Retina (tissue), 1 donor: ENCODE measurements around the gene FGD2.
"Not testable (repeated sequence)": the region's sequence is repeated elsewhere in the genome, so short reads cannot be mapped to it uniquely, and the experiment has no call there.

Source experiments
- DNase-seq: peaks from one replicate; pipeline ENCODE4 v3.0.0-alpha.2; 2016

The FGD2 gene

GRCh38 chr6:36971921-36972673, 33.4 kb upstream of the FGD2 start:
- DNase-seq = no peak

DNA sequence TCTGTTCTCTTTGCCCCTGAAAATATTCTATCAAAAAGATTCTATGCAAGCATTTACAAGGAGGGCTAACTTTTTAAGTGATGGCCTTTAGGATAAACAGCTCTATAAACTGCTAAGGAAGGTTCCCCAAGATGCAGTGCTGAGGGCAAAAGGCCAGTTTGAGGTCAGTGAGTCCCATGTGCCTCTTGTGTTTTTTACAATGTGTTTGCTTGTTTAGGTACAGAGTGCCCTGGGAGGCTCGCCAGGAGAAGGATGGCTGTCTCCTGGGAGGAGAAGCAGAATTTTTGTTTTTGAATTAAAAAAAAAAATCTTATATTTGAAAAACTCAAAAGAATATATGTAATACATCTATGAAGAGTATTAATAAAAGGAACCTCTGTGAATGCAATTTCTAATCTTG, 32.3 kb upstream of the FGD2 start:
- no peak for DNase-seq

DNA sequence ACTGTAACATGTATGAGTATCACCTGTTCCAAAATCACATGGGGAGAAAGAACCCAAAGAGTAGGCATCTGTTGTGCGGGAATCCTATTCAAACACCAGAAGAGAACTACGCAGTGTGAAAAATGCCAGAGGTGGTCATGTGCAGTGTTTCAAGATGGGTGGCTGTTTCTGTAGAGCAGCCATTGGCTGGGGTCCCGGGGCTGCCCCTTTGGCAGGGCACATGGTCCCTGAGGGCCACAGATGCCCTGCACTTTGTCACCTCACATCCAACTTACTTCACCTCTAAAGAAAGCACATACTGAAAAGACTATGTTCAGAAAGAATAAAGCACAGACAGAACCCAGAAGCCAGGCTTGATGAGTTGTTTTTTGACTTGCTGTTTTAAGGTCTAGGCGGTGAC, 31.8 kb upstream of the FGD2 start:
- DNase-seq = no peak

- no peak for DNase-seq
Measured at GRCh38 chr6:36975231-36976006, 30.0 kb upstream of the FGD2 start.

DNA sequence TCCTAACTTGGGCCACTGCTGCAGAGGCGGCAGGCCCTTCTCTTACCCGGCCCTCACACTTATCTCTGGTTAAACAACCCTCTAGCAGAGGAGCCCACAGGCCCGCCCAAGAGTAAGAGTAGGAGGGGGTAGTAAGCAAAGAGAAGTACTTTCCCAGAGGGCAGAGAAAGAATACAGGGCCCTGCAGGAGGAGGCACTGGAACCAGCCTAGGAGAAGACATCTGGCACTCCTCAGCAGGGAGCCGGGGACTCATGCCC, 29.5 kb upstream of the FGD2 start:
- no peak for DNase-seq

DNA sequence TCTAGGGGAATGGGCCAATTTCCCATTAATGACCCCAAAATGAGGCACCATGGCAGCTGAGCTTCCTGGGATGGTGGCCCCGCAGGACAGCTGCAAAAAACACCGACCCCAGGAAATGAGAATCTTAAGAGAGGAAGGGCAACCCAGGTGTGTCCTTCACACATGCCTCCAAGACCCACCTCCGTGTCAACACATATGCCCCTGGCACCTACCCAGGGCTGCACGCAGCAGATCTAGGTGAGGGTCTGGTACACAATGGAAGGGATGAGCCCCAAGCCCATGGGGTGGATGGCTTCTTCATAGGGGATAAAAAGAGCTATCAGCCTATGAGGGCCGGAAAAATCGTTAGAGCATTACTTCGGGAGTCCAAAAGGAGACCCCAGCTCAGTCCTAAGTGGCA, 28.9 kb upstream of the FGD2 start:
- no peak for DNase-seq

DNA sequence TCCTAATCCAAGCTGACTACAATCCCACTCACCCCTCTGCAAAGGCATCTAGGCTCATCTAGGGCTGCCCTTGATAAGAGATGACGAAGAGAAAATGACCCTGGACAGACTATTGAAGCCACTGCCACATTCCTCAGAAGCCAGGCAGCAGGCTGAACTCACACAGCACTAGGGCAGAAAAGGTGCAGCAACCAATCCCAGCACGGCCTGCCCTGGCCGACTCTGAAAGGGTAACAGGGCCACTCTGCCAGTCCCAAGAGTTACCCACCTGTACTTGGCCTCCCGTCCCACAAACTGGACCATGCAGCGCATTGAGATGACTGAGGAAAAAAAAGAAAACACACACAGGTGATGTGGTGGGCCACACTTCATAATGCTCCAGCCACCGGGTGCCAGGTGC, 28.5 kb upstream of the FGD2 start:
- no peak for DNase-seq

GRCh38 chr6:36977470-36977941, 27.9 kb upstream of the FGD2 start:
- no peak for DNase-seq

DNA sequence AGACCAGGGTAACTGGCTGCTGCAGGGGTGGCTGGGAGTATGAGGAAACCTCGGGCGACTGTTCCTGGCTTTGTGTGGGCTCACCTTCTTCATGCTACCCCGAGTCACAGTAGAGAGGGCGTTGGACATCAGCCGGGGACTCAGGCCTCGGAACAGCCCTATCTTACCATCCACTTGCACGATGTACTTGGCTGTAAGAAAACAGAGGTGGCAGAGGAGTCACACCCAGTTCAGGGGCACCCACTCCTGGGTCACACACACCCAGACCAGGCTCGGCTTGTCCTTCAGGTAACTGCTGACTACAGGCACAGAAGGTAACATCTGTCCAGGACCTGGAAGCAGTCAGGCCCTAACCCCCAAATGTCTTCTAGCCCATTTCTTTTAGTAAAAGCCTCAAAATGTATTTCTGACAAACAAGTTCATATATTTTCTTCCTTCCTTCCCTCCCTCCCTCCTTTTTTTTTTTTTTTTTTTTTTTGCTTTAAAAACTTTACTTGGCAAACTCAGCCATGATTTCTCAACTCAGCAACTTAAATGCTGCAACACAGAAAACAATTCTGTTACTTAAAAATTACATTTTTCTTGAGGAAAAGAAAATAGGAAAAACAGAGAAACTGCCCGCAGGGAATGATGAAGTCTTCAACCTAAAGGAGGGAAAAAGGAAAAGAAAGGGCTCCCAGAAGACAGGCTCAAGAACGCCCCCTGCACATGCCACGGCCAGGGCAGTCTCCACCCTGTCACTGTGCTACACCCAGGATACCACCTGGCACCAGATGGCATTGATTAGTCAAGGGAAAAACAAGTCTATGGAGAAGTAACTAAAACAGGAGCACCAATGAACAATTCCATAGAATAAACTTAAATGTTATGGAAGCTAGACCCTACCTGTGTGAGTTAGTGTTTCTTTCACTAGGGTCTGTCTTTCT, 26.8 kb upstream of the FGD2 start:
- DNase-seq = no peak

DNA sequence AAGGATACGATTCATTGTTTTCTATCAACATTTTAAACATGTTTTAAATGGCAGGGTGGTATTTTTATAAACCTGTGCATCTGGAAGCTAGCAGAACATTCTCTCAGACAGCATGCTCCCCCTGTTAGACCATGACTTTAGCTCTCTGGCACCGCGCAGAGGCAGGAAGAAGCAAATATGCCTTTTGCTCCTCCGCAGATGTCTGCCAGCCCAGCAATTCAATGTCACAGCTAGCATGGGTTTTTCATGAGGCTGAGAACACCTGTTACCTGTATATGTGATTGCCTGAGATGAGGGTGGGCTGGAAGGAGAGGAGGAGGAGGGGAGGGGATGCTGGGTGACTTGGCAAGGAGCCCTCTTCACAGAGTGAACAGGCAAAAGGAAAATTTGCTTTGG, 26.1 kb upstream of the FGD2 start:
- DNase-seq = no peak

GRCh38 chr6:36980129-36980528, 25.3 kb upstream of the FGD2 start:
- no peak for DNase-seq

DNA sequence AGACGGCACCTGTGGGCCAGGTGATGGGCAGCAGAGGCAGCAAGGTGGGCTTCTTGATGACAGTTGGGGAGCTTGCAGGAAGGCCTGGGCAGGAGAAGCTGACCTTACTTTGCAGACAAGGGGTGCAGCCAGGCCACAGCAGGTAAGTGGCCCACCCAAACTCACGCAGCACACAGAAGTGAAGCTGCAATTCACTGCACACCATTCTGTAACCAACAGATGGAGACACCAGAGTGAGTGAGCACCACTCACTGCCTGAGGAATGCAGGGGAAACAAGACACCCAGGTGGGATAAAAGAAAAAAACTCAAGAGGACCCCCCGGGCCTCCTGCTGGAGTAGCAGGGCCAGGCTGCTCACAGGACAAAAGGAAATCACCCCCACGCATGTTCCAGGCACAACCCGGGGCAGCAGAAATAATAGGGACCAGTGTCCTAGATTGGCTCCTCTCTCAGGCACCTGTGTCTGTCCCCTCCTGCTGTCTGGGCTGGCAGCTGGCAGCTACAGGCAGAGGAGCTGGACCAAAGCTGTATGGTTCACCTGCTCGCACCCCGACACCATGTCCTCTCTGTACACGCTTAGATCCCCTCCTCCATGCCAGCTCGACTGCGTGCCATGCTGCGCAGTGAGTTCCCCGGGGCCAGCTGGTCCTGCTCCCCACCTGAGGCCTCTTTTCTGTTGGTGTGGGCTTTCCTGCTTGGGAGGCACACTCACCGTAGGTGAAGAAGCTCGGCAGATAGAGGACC, 24.4 kb upstream of the FGD2 start:
- DNase-seq = no peak

DNA sequence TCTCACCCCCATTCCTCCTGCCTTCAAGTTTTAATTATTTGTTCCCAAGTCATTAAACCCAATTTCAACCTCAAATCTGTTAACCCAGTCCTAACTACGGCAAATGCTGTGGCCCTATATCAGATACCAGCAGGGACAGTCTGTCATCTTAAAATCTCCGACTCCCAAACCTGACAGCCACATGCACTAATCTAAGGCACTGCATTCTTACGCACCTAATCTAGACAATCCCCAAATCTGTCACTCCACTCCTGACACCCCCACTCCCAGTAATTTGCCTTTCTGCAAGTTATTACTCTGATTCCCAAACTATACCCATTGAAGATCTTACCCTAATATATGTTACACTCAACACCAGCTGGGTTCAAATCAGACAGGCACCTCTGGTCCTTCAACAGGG, 21.9 kb upstream of the FGD2 start:
- DNase-seq = no peak

DNA sequence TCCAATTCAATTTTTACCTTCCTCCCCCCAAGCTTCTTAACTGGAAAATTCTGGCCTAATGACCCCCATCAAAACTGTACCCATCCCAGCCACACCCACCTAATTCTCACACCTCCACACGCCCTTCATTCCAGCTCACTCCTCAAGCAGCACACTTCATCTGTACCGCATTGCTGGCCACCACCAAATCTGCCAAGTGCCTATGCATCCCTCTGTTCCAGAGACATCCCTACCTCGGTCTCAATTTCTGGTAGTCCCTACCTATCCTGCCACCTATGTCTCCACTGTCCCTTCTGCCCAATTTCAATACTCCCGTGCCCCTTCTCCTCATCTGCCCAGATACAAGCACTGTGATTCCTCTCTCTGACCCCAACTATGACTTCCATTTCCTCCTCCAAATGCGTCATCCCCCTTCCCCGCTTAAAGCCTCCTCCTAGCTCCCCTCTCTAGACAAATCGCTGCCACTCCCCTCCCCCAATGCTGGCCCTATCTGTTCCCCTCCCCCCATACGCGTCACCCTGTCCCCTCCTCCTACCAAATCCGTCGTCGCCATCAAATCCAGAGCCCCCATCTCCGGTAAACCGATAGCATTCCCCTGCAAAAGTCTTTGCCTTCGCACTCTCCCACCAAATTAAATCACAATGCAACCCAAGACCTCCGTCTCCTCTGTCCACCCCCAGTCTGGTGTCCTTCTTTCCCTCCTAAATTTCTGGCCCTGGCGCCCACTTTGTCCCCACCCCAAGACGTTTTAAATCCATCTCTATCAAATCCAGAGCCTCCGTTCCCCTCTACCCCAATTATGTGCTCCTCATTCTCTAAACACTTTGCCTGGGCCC, 20.7 kb upstream of the FGD2 start:
- peak; percentile 29 for DNase-seq

- DNase-seq = no peak
Measured at GRCh38 chr6:36985417-36985807, 20.0 kb upstream of the FGD2 start.

DNA sequence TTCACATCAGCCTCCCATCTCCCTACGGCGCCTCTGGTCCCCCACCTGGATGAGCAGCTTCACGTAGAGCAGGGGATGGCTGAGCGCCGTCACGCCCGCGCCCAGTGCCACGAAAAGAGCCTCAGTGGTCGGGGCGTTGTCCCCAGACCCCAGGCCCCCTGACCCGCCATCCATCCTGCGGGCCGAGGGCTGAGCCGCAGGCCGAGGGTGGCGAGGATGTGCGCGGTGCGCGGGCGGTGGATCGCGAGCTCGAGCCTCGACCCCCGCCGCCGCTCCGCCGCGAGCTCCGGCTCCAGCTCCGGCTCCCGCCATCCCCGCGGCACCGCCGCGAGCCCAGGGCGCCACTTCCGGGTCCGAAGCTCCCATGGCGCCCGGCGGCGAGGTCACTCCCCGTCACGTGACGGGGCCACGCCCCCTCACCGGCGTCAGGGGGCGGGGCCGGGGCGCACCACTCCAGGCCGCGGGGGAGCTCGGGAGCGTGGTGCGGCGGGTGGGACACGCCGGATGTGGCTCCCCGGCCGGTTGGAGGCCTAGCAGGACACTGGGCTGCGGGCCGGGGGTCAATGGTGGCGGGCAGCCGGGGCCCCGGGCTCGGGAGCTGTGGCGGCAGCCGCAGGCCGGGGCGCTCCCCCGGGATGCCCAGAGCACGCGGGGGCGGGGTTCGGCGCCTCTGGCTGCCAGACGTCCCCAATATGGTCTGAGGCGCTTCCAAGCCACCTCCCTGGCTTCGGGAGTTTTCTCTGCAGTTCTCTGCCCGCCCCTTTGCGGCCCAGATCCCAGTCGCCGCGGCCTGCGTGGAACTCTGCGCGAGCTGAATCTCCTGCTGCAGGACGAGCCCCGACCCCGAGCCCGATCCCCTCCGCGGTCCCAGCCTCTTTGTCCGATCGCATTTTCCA, 19.4 kb upstream of the FGD2 start, which contains the start of gene MTCH1:
TSS of gene MTCH1 (minus strand) at position 389 of the 896 bp plus-strand sequence. CDS start at position 366, 23 bp downstream.
- DNase-seq = peak; percentile 94

GRCh38 chr6:36986704-36987047, 18.8 kb upstream of the FGD2 start:
- no peak for DNase-seq

DNA sequence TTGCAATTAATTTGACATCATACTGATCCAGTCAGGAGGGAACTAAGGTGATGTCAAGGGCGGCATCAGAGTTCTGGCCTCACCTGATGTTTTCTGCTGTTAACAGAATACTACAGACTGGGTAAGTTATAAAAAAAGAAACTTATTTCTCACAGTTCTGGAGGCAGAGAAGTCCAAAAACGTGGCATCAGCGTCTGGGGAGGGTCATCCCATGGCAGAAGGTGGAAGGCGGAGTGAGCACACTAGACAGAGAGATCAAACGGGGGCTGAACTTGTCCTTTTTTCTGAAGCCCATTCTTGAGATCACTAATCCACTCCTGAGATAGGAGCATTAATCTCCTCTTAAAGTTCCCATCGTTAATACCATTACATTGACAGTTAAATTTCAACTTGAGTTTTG, 16.2 kb upstream of the FGD2 start:
- no peak for DNase-seq

GRCh38 chr6:36990401-36990800, 15.1 kb upstream of the FGD2 start:
- not testable (repeated sequence) for DNase-seq

DNA sequence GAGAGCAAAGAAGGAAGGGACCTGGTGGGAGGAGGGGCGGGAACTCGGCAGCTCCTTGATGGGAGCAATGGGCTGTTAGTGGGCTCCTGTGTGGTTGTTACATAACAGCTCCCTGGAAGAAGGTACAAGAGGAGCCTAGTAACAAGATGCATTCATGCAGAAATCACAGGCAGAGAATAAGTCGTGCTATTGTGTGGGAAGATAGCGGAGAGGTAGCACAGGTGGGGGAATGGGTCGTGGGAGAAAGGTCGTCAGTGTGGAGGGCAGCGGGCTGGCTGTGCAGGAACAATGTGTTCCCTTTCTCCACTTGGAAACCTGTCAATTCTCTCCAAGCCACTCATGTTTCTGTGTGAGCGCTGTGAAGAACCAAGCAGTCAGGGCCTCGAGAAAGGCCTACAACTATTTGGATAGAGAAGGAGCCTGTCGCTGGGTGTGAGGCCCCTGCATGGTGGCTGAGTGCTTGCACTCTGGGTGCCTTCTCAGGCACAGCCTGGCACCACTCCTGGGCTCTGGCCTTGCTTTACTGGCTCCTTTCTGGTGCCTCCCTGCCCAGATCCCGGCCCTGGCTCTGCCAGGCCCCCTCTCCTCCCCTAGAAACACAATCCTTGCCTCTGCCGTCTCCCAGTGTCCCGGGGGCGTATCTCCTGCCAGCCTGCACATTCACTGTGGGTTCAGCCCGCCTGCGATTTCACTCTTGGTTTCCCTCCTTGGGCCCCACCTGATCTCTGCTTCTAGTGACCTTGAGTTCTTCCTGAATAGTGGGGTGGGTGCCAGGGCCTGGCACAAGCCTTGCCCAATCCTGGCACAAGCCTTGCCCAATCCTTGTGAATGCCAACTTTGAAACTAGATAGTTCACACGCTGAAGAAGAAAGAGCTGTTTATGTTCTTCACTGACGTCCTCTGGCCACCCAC, 7.4 kb upstream of the FGD2 start:
- peak; percentile 50 for DNase-seq
